ENCODE measurements around the gene KLRF1.
A peak's percentile ranks its signal among the peaks of the same experiment; 100 is the strongest.

Gene KLRF1

GRCh38 chr12:9827209-9827888 lies at the start of gene KLRF1:
Gene KLRF1 (plus strand): TSS chr12:9827481. CDS start chr12:9827545, 64 bp downstream.
- DNase-seq = no peak

- DNase-seq = peak; percentile 37
Observed at GRCh38 chr12:9779209-9779608, 48.1 kb upstream of the KLRF1 start.

GRCh38 chr12:9781360-9781759 lies 45.9 kb upstream of the KLRF1 start:
- no peak for DNase-seq

- DNase-seq = no peak
Observed at GRCh38 chr12:9782547-9783382, 44.5 kb upstream of the KLRF1 start.

- DNase-seq = no peak
Observed at GRCh38 chr12:9784326-9784725, 43.0 kb upstream of the KLRF1 start.

- no peak for DNase-seq
Observed at GRCh38 chr12:9784816-9785215, 42.5 kb upstream of the KLRF1 start.

- DNase-seq = no peak
Observed at GRCh38 chr12:9786726-9787717, 40.3 kb upstream of the KLRF1 start.

- DNase-seq = no peak
Observed at GRCh38 chr12:9792185-9792900, 34.9 kb upstream of the KLRF1 start.

GRCh38 chr12:9792961-9793617 lies 34.2 kb upstream of the KLRF1 start:
- no peak for DNase-seq

- peak; percentile 88 for DNase-seq
Observed at GRCh38 chr12:9793779-9794395, 33.4 kb upstream of the KLRF1 start.

GRCh38 chr12:9794484-9795093 lies 32.7 kb upstream of the KLRF1 start:
- peak; percentile 39 for DNase-seq

GRCh38 chr12:9795945-9796344 lies 31.3 kb upstream of the KLRF1 start:
- no peak for DNase-seq

GRCh38 chr12:9796346-9796745 lies 30.9 kb upstream of the KLRF1 start:
- DNase-seq = no peak

- DNase-seq = no peak
Observed at GRCh38 chr12:9796971-9797370, 30.3 kb upstream of the KLRF1 start.

GRCh38 chr12:9797722-9798619 lies 29.3 kb upstream of the KLRF1 start:
- peak; percentile 80 for DNase-seq

GRCh38 chr12:9799961-9800360 lies 27.3 kb upstream of the KLRF1 start:
- no peak for DNase-seq

- no peak for DNase-seq
Observed at GRCh38 chr12:9805883-9806282, 21.4 kb upstream of the KLRF1 start.

- DNase-seq = no peak
Observed at GRCh38 chr12:9806714-9807113, 20.6 kb upstream of the KLRF1 start.

GRCh38 chr12:9808504-9808903 lies 18.8 kb upstream of the KLRF1 start:
- DNase-seq = peak; percentile 83

GRCh38 chr12:9809338-9809737 lies 17.9 kb upstream of the KLRF1 start:
- no peak for DNase-seq
